AG04449 (cell line): Measurements from ENCODE around the gene PDGFC.

ENCODE experiments used
- CTCF ChIA-PET: fragments of 350-600 bp; formaldehyde crosslinking; extraction: SDS; loops from one replicate; lab custom pipeline; 2021; ENCODE audit warnings: antibody characterized with exemption; lab: Yijun Ruan, JAX
- POLR2A ChIA-PET: fragments of 400-600, 350-600 bp; formaldehyde crosslinking; extraction: SDS; loops from one replicate; lab custom pipeline; 2020; ENCODE audit warnings: antibody characterized with exemption, inconsistent platforms; lab: Yijun Ruan, JAX
- DNase-seq: peaks from one replicate; pipeline ENCODE4 v3.0.0-alpha.2; 2010; ENCODE audit warnings: low read depth, low spot score
- H3K4me3 ChIP-seq: 2 replicates; pipeline ENCODE4 v1.5.1; 2011; ENCODE audit warnings: low read depth, mild to moderate bottlenecking, control low read depth, low read length
- TF ChIP-seq, protein P1 (sequence below): IDR thresholded peaks from one replicate; pipeline ENCODE4 v1.5.1; 2011; ENCODE audit warnings: mild to moderate bottlenecking, moderate library complexity, low read length, control low read depth, inconsistent platforms; ENCODE audit not compliant: insufficient read depth; ENCODE audit errors: missing control alignments

PDGFC gene

DNA sequence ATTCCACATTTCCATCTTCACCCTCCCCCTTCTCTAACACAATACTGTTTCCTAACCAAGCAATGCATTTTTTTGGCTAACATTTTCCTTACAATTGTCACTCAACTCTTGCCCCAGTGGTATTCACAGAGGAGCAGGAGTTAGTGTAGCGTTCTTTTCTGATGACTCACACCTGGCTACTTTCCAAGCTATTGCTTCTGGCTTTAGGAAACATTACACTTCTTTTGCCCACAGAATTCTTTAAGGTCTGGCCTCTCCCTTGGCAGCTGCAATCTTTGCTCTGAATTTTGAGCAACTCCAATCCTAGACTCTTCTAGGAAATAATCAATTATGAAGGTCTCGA is 27.5 kb upstream of the PDGFC start:
- TF ChIP-seq, protein P1, sequence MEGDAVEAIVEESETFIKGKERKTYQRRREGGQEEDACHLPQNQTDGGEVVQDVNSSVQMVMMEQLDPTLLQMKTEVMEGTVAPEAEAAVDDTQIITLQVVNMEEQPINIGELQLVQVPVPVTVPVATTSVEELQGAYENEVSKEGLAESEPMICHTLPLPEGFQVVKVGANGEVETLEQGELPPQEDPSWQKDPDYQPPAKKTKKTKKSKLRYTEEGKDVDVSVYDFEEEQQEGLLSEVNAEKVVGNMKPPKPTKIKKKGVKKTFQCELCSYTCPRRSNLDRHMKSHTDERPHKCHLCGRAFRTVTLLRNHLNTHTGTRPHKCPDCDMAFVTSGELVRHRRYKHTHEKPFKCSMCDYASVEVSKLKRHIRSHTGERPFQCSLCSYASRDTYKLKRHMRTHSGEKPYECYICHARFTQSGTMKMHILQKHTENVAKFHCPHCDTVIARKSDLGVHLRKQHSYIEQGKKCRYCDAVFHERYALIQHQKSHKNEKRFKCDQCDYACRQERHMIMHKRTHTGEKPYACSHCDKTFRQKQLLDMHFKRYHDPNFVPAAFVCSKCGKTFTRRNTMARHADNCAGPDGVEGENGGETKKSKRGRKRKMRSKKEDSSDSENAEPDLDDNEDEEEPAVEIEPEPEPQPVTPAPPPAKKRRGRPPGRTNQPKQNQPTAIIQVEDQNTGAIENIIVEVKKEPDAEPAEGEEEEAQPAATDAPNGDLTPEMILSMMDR: no peak
- CTCF ChIA-PET: interaction anchor here (0.8 to 3.2 kb wide), 4 partner anchors 13 to 46 kb away, joined by 4 to 14 read pairs (median 8); no protein-coding TSS in a partner anchor
- peak; percentile 94 for DNase-seq
- no peak overlapping the region for H3K4me3 ChIP-seq
- POLR2A ChIA-PET: interaction anchor here (1.1 to 2.2 kb wide), 3 partner anchors 14 to 23 kb away, joined by 3 to 9 read pairs (median 4); no protein-coding TSS in a partner anchor

DNA sequence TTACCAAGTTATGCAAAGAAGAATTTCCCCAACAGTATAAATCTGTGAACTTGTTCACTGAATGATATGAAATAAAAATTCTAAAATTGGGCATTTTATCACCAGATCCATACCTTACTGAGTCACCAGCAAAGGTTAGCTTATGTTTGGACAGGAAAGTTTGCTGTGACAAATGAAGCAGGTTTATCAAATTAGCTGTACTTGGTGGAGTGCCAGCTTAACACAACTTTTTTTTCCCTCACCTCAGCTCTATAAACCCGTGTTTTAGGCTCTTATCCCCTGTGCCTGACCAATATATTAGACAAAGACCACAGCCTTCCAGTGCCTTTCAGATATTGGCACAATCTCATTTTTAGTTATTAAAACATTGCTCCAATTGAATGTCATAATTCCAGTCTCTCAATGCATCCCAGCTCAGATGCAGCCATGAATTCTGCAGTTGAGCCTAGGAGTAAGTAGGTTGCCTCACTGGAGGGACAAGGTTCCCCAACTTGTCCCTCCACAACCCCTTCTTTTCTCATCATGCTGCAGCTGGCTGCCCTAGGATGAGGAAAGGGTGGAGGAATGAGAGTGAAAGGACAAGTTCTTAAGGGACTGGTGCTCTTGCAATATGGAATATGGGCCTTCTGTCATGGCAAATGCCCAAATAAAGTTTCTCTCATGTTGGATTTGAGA is 27.0 kb upstream of the PDGFC start:
- ChIA-PET POLR2A (interaction anchor here (1.9 to 2.2 kb wide), 2 partner anchors 14 to 21 kb away, joined by 4 to 9 read pairs; no protein-coding TSS in a partner anchor), CTCF (interaction anchor here (1.1 to 3.2 kb wide), 4 partner anchors 13 to 47 kb away, joined by 4 to 14 read pairs (median 8); no protein-coding TSS in a partner anchor)
- no peak for DNase-seq
- H3K4me3 ChIP-seq: no peak overlapping the region
- TF ChIP-seq, protein P1: no peak

DNA sequence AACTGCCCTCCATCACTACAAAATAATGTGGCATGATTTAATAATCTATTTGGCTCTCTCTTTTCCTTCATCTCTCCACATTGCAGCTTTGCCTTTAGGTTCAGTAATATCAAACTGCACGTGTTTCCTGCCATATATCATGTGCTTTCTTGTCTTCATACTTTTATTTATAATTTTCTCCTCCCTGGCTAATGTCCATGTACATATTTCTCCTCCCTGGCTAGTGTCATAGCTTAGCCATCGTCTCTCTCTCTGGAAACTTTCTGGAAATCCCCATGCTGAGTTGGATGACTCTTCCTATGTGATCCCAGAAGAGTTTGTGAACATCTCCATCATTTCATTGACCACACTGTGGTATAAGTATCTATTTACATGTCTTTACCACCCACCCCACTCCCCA is 21.3 kb upstream of the PDGFC start:
- DNase-seq: no peak
- H3K4me3 ChIP-seq: no peak overlapping the region
- TF ChIP-seq, protein P1: no peak
- ChIA-PET POLR2A (no interaction called here), CTCF (interaction anchor here (1.3 to 1.9 kb wide), 2 partner anchors 9 to 12 kb away, joined by 3 to 11 read pairs; no protein-coding TSS in a partner anchor)

DNA sequence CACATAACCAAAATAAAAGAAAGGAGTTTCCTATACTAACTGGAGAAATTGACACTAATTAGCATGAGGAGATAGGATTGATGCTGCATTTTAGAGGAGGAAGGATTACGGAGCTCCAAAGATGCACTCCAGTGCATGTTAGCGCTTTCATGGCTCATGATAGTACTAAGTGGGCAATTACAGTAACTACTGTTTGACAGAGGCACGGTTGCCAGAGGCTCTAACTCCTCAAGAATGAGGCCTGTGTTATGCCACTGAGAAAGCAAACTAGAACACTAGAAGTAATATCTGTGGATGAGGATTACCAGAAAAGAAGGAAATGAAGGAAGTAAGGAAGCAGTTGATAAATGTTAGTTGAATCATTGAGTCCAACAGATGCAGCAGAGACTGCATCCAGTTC is 19.6 kb upstream of the PDGFC start:
- ChIA-PET POLR2A (no interaction called here), CTCF (no interaction called here)
- TF ChIP-seq, protein P1: no peak
- H3K4me3 ChIP-seq: no peak overlapping the region
- DNase-seq: no peak

DNA sequence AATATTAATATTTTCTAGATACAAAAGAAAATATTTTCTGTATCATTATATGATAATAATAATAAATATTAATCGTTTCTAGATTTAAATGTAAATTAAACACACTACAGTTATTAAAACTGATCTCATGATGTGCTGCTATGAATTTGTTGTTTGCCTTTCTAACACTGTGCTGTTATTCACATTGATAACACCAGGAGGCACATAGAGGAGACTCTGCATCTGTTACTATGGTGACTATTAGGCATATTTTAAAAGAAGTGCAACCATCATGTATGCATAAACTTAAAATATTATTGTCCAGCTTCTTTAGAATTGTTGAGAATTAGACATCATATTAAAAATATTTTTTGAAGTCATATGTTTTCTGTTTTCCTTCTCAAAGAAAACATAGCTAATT is 11.8 kb upstream of the PDGFC start:
- TF ChIP-seq, protein P1: peak; percentile 45
- CTCF ChIA-PET: interaction anchor here (0.6 to 4.5 kb wide), 12 partner anchors 10 to 945 kb away, joined by 3 to 32 read pairs (median 4); no protein-coding TSS in a partner anchor
- POLR2A ChIA-PET: no interaction called here
- no peak for DNase-seq
- H3K4me3 ChIP-seq: no peak overlapping the region

DNA sequence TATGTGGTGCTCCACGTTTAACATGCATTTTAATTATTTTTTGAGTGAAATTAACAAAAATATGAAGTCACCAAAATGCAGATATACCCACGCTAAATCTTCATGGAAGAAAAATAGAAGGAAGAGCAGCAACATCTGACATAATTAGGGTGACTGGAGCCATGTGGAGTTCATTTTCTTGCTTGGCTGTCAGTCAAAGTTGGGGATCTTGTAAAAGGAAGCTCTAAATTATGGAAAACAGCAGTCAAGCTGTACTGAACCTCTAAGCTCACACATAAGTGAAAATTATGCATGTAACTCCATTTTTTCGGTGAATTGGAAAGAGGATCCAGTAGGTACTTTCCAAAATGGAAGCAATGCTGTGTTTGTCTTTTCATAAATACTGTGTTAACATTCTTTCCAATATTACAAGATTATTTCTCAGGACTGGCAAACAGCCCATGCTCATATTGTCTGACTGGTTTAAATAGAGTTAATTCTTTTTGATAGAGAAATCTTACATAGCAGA is 9.7 kb upstream of the PDGFC start:
- ChIA-PET POLR2A (interaction anchor here (0.8 kb wide), 1 partner anchor 11 kb away, joined by 3 read pairs; no protein-coding TSS in a partner anchor), CTCF (interaction anchor here (1.0 to 4.5 kb wide), 9 partner anchors 9 to 812 kb away, joined by 3 to 32 read pairs (median 4); no protein-coding TSS in a partner anchor)
- DNase-seq: no peak
- TF ChIP-seq, protein P1: no peak
- no peak overlapping the region for H3K4me3 ChIP-seq
